ENCODE data around the gene HDAC4.

HDAC4 gene

GRCh38 chr2:239418918-239419317 lies 18.1 kb upstream of the HDAC4 start:
- Histone ChIP-seq H3K9me3 (ENCODE audit: control insufficient read depth, insufficient read depth, low read depth, low read length) (no peaks in the 10 kb centered on the region), H3K4me1 (ENCODE audit: control insufficient read depth, insufficient read depth, low read length) (no peaks in the 10 kb centered on the region), H3K4me3 (ENCODE audit: low read depth, low read length) (no peak overlapping the region), H3K27ac (ENCODE audit: extremely low read depth, low read depth, low read length) (no peak overlapping the region), H3K36me3 (ENCODE audit: control insufficient read depth in 2 of 2, insufficient read depth in 1 of 2, low read length in 2 of 2) (no peaks in the 10 kb centered on the region)
- ChIA-PET POLR2A (no interaction called here), CTCF (no interaction called here)
- TF ChIP-seq ZNF140 (tag by site-specific recombination; IDR thresholded peaks at IDR 0.05): no peak
- no peak for TF ChIP-seq HOXD13 (CRISPR knock-in tag; IDR thresholded peaks at IDR 0.05; ENCODE audit: borderline replicate concordance)
- TF ChIP-seq ZNF16 (tag by site-specific recombination; IDR thresholded peaks at IDR 0.05; ENCODE audit: low read depth): no peak
- TF ChIP-seq ZNF600 (tag by site-specific recombination; IDR thresholded peaks at IDR 0.05): no peak
- TF ChIP-seq ZNF704 (tag by site-specific recombination; IDR thresholded peaks at IDR 0.05): no peak
- no peak for TF ChIP-seq ZNF19 (tag by site-specific recombination; IDR thresholded peaks at IDR 0.05; ENCODE audit: low read depth)
- TF ChIP-seq, protein P1, sequence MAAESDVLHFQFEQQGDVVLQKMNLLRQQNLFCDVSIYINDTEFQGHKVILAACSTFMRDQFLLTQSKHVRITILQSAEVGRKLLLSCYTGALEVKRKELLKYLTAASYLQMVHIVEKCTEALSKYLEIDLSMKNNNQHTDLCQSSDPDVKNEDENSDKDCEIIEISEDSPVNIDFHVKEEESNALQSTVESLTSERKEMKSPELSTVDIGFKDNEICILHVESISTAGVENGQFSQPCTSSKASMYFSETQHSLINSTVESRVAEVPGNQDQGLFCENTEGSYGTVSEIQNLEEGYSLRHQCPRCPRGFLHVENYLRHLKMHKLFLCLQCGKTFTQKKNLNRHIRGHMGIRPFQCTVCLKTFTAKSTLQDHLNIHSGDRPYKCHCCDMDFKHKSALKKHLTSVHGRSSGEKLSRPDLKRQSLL (tag by site-specific recombination; IDR thresholded peaks at IDR 0.05): no peak
- no peak for TF ChIP-seq BCL11B (tag by site-specific recombination; IDR thresholded peaks at IDR 0.05; ENCODE audit: low read depth)
- TF ChIP-seq ZNF76 (tag by site-specific recombination; IDR thresholded peaks at IDR 0.05; ENCODE audit: borderline replicate concordance, low read depth): no peak
- no peak for TF ChIP-seq YY1 (tag by site-specific recombination; IDR thresholded peaks at IDR 0.05)
- TF ChIP-seq ZFHX2 (tag by site-specific recombination; conservative IDR thresholded peaks at IDR 0.05): no peak
- TF ChIP-seq SCRT1 (tag by site-specific recombination; IDR thresholded peaks at IDR 0.05; ENCODE audit: borderline replicate concordance): no peak
- no peak for TF ChIP-seq FEZF1 (tag by site-specific recombination; IDR thresholded peaks at IDR 0.05)
- no peak for TF ChIP-seq ZNF660 (tag by site-specific recombination; IDR thresholded peaks at IDR 0.05)
- TF ChIP-seq, protein P2, sequence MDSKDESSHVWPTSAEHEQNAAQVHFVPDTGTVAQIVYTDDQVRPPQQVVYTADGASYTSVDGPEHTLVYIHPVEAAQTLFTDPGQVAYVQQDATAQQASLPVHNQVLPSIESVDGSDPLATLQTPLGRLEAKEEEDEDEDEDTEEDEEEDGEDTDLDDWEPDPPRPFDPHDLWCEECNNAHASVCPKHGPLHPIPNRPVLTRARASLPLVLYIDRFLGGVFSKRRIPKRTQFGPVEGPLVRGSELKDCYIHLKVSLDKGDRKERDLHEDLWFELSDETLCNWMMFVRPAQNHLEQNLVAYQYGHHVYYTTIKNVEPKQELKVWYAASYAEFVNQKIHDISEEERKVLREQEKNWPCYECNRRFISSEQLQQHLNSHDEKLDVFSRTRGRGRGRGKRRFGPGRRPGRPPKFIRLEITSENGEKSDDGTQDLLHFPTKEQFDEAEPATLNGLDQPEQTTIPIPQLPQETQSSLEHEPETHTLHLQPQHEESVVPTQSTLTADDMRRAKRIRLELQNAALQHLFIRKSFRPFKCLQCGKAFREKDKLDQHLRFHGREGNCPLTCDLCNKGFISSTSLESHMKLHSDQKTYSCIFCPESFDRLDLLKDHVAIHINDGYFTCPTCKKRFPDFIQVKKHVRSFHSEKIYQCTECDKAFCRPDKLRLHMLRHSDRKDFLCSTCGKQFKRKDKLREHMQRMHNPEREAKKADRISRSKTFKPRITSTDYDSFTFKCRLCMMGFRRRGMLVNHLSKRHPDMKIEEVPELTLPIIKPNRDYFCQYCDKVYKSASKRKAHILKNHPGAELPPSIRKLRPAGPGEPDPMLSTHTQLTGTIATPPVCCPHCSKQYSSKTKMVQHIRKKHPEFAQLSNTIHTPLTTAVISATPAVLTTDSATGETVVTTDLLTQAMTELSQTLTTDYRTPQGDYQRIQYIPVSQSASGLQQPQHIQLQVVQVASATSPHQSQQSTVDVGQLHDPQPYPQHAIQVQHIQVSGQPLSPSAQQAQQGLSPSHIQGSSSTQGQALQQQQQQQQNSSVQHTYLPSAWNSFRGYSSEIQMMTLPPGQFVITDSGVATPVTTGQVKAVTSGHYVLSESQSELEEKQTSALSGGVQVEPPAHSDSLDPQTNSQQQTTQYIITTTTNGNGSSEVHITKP (tag by site-specific recombination; IDR thresholded peaks at IDR 0.05): no peak
- TF ChIP-seq ZNF223 (tag by site-specific recombination; IDR thresholded peaks at IDR 0.05): no peak
- no peak for TF ChIP-seq ZNF302 (tag by site-specific recombination; IDR thresholded peaks at IDR 0.05; ENCODE audit: low read depth)
- TF ChIP-seq, protein P3, sequence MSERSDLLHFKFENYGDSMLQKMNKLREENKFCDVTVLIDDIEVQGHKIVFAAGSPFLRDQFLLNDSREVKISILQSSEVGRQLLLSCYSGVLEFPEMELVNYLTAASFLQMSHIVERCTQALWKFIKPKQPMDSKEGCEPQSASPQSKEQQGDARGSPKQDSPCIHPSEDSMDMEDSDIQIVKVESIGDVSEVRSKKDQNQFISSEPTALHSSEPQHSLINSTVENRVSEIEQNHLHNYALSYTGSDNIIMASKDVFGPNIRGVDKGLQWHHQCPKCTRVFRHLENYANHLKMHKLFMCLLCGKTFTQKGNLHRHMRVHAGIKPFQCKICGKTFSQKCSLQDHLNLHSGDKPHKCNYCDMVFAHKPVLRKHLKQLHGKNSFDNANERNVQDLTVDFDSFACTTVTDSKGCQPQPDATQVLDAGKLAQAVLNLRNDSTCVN (tag by site-specific recombination; optimal IDR thresholded peaks at IDR 0.05): no peak
- TF ChIP-seq ZNF529 (tag by site-specific recombination; IDR thresholded peaks at IDR 0.05; ENCODE audit: insufficient replicate concordance): no peak
